ENCODE data around the gene WNK2. TPM values are rescaled to one million over a fixed set of nuclear protein-coding genes. Genes with fewer than 3 reads are reported as not detected.

WNK2 gene
- total RNA-seq, 1 experiment from 2014 or later, result 69.4 TPM

DNA sequence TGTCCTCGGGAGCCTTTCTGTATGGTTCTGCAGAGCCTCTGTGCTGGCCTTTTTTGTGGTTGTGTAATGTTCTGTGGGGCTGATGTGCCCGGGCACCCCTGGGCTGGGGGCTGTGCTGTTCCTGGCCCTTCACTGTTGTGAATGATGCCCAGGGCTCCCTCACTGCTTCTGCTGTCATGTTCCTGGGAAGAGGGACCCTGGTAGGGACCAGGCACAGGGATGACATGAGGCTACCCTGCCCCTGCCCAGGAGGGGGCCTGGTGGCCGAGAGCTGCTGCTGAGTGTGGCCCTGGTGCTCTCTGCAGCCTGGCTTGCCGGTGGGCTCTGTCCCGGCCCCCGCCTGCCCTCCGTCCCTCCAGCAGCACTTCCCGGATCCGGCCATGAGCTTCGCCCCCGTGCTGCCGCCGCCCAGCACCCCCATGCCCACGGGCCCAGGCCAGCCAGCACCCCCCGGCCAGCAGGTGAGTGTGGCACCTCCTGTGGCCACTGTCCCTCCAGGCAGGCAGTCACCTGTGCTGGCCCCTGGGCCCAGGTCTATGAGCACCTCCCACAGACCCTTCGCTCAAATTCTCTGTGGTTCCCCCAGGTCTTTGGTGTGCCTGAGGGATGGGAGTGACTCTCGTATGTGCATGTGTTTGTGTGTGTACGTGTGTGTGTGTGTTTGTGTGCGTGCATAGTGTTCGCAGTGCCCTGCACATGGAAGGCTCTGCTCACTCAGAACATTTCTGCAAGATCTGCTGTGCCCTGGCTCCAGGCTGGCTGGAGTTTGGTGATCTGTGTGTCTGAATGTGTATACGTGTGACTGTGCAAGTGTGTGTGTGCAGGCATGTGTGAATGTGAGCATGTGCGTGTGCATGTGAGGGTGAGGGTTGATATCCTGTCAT is 72.3 kb downstream of the WNK2 start:
- no peak overlapping the region for H3K14ac ChIP-seq (ENCODE audit: insufficient read depth, low read length)
- no peak overlapping the region for H2BK12ac ChIP-seq (ENCODE audit: insufficient read length, low read depth, low read length)
- DNase-seq, result peak; percentile 22
- H3K9me3 ChIP-seq (ENCODE audit: control insufficient read depth, low read depth, low read length), result no peaks in the 10 kb centered on the region
- no peaks in the 10 kb centered on the region for H3K4me1 ChIP-seq (ENCODE audit: insufficient read depth, low read length)
- H2BK15ac ChIP-seq (ENCODE audit: low read depth, low read length), result no peak overlapping the region
- no peak overlapping the region for H3K18ac ChIP-seq (ENCODE audit: insufficient read length, low read depth, low read length)
- Mint-ChIP-seq H3K4me3 (no peak overlapping the region; a peak in 1 of 5 replicates), H3K4me1 (0 out of 4 replicates have a peak, but pooled peaks cover 0 to 5% of the 10 kb centered on the region in 2 experiments), H3K36me3 (ENCODE audit: insufficient read depth in 1 of 3, low read depth in 3 of 3) (peaks cover 5 to 8% (median 7%) of the 10 kb centered on the region in 3 experiments), H3K27ac (peak overlapping the region; percentile 1 to 92 (median 25); a peak in 2 of 7 replicates), H3K9me3 (no peaks in the 10 kb centered on the region), H3K27me3 (ENCODE audit: low read depth) (no peaks in the 10 kb centered on the region)
- WGBS (ENCODE audit: extremely low coverage, insufficient read length, low lambda C conversion rate), result no CpG with 5 or more reads among the region's 22 CpGs
- no peaks in the 10 kb centered on the region for H3K79me1 ChIP-seq (ENCODE audit: insufficient read depth, low read depth, low read length, poor library complexity, severe bottlenecking)
- no peak overlapping the region for H2AK5ac ChIP-seq (ENCODE audit: insufficient read length, low read length)
- TF ChIP-seq, protein P1, sequence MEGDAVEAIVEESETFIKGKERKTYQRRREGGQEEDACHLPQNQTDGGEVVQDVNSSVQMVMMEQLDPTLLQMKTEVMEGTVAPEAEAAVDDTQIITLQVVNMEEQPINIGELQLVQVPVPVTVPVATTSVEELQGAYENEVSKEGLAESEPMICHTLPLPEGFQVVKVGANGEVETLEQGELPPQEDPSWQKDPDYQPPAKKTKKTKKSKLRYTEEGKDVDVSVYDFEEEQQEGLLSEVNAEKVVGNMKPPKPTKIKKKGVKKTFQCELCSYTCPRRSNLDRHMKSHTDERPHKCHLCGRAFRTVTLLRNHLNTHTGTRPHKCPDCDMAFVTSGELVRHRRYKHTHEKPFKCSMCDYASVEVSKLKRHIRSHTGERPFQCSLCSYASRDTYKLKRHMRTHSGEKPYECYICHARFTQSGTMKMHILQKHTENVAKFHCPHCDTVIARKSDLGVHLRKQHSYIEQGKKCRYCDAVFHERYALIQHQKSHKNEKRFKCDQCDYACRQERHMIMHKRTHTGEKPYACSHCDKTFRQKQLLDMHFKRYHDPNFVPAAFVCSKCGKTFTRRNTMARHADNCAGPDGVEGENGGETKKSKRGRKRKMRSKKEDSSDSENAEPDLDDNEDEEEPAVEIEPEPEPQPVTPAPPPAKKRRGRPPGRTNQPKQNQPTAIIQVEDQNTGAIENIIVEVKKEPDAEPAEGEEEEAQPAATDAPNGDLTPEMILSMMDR (conservative IDR thresholded peaks at IDR 0.05), result no peak
- H2BK5ac ChIP-seq (ENCODE audit: insufficient read length, low read length), result no peak overlapping the region
- no peaks in the 10 kb centered on the region for H3K27me3 ChIP-seq (ENCODE audit: insufficient read depth, low read length)
- H4K91ac ChIP-seq (ENCODE audit: insufficient read length, low read depth, low read length), result no peak overlapping the region
- H3K79me2 ChIP-seq (ENCODE audit: insufficient read depth, low read length), result no peaks in the 10 kb centered on the region
- no peak overlapping the region for H3K4me2 ChIP-seq (ENCODE audit: insufficient read depth, insufficient read length, low read length)
- no peaks in the 10 kb centered on the region for H3K23me2 ChIP-seq (ENCODE audit: insufficient read length, low read depth, low read length, poor library complexity, severe bottlenecking)
- H3K9ac ChIP-seq (ENCODE audit: extremely low read depth, insufficient read length, low read length), result no peak overlapping the region
- H3T11ph ChIP-seq (ENCODE audit: low read length), result no peak overlapping the region
- no peak overlapping the region for H2BK120ac ChIP-seq (ENCODE audit: low read depth, low read length, poor library complexity, severe bottlenecking)
- H3K56ac ChIP-seq (ENCODE audit: insufficient read length, low read depth, low read length), result no peak overlapping the region
- no peak overlapping the region for H2AFZ ChIP-seq (ENCODE audit: low read length)
- H3K4ac ChIP-seq (ENCODE audit: low read depth, low read length), result no peak overlapping the region
- no peak overlapping the region for H4K8ac ChIP-seq (replicated peaks; ENCODE audit: insufficient read length, low read depth, low read length)
- no peak overlapping the region for H4K5ac ChIP-seq (ENCODE audit: insufficient read length, low read depth, low read length)
- H4K20me1 ChIP-seq (ENCODE audit: control insufficient read depth, insufficient read depth, insufficient read length), result peaks cover 2% of the 10 kb centered on the region
- H3K27ac ChIP-seq (ENCODE audit: insufficient read length, low read depth, low read length), result no peak overlapping the region
- H3K23ac ChIP-seq (ENCODE audit: insufficient read length, low read depth, low read length), result no peak overlapping the region
- no peak overlapping the region for H2BK20ac ChIP-seq (ENCODE audit: low read depth, low read length, poor library complexity, severe bottlenecking)

All from H9 (cell line).